ENCODE results near the gene DFFA.
"Not testable (repeated sequence)": the region's sequence is repeated elsewhere in the genome, so short reads cannot be mapped to it uniquely, and the experiment has no call there.

DFFA gene

GRCh38 chr1:10472220-10473144 is at the start of gene DFFA:
TSS of gene DFFA (minus strand) at chr1:10472529. CDS start at chr1:10472458, 71 bp downstream.
- DNase-seq (ENCODE audit: low spot score) = peak; percentile 94

- no peak for DNase-seq (ENCODE audit: low spot score)
Observed at GRCh38 chr1:10521537-10522157, 49.3 kb upstream of the DFFA start.

GRCh38 chr1:10520952-10521351 is 48.6 kb upstream of the DFFA start:
- no peak for DNase-seq (ENCODE audit: low spot score)

GRCh38 chr1:10520497-10520896 is 48.2 kb upstream of the DFFA start:
- DNase-seq (ENCODE audit: low spot score) = no peak

GRCh38 chr1:10519016-10519417 is 46.7 kb upstream of the DFFA start:
- no peak for DNase-seq (ENCODE audit: low spot score)

GRCh38 chr1:10517677-10517982 is 45.3 kb upstream of the DFFA start:
- no peak for DNase-seq (ENCODE audit: low spot score)

GRCh38 chr1:10516925-10517676 is 44.8 kb upstream of the DFFA start:
- no peak for DNase-seq (ENCODE audit: low spot score)

GRCh38 chr1:10515976-10516750 is 43.8 kb upstream of the DFFA start:
- DNase-seq (ENCODE audit: low spot score) = no peak

- DNase-seq (ENCODE audit: low spot score) = no peak
Observed at GRCh38 chr1:10515301-10515975, 43.1 kb upstream of the DFFA start.

- peak; percentile 31 for DNase-seq (ENCODE audit: low spot score)
Observed at GRCh38 chr1:10514490-10515235, 42.3 kb upstream of the DFFA start.

- no peak for DNase-seq (ENCODE audit: low spot score)
Observed at GRCh38 chr1:10513199-10513598, 40.9 kb upstream of the DFFA start.

- no peak for DNase-seq (ENCODE audit: low spot score)
Observed at GRCh38 chr1:10511494-10511885, 39.2 kb upstream of the DFFA start.

- no peak for DNase-seq (ENCODE audit: low spot score)
Observed at GRCh38 chr1:10510520-10511493, 38.5 kb upstream of the DFFA start.

GRCh38 chr1:10509809-10510509 is 37.6 kb upstream of the DFFA start:
- no peak for DNase-seq (ENCODE audit: low spot score)

- no peak for DNase-seq (ENCODE audit: low spot score)
Observed at GRCh38 chr1:10508511-10508951, 36.2 kb upstream of the DFFA start.

GRCh38 chr1:10507111-10507879 is 35.0 kb upstream of the DFFA start:
- DNase-seq (ENCODE audit: low spot score) = peak; percentile 41

- no peak for DNase-seq (ENCODE audit: low spot score)
Observed at GRCh38 chr1:10506677-10507047, 34.3 kb upstream of the DFFA start.

GRCh38 chr1:10506046-10506676 is 33.8 kb upstream of the DFFA start:
- DNase-seq (ENCODE audit: low spot score) = not testable (repeated sequence)
